ENCODE results near the gene NRG2.

Gene NRG2

GRCh38 chr5:139841549-139841948 is 201.6 kb downstream of the NRG2 start:
- Mint-ChIP-seq H3K36me3 (no peaks in the 10 kb centered on the region), H3K4me1 (peaks cover 8% of the 10 kb centered on the region), H3K9me3 (no peaks in the 10 kb centered on the region), H3K27ac (no peak overlapping the region), H3K4me3 (no peak overlapping the region)
- DNase-seq (ENCODE audit: low spot score in 2 of 2) (no peak), ATAC-seq (no peak)

- Mint-ChIP-seq H3K36me3 (no peaks in the 10 kb centered on the region), H3K4me1 (peaks cover 13% of the 10 kb centered on the region), H3K27ac (no peak overlapping the region), H3K4me3 (no peak overlapping the region), H3K9me3 (no peaks in the 10 kb centered on the region)
- ATAC-seq (no peak), DNase-seq (ENCODE audit: low spot score in 2 of 2) (no peak)
Observed at GRCh38 chr5:139839918-139840317, 203.2 kb downstream of the NRG2 start.

- Mint-ChIP-seq H3K36me3 (no peaks in the 10 kb centered on the region), H3K4me3 (no peak overlapping the region), H3K9me3 (no peaks in the 10 kb centered on the region), H3K27ac (no peak overlapping the region), H3K4me1 (peaks cover 8% of the 10 kb centered on the region)
- no peak for ATAC-seq
- DNase-seq (ENCODE audit: low spot score in 2 of 2) = no peak
Observed at GRCh38 chr5:139839232-139839815, 203.8 kb downstream of the NRG2 start.

GRCh38 chr5:139838381-139839197 is 204.5 kb downstream of the NRG2 start:
- no peaks in the 10 kb centered on the region for H3K36me3 Mint-ChIP-seq
- H3K4me1 Mint-ChIP-seq = peaks cover 7% of the 10 kb centered on the region
- peak; percentile 4 for ATAC-seq
- H3K9me3 Mint-ChIP-seq = no peaks in the 10 kb centered on the region
- no peak overlapping the region for H3K27ac Mint-ChIP-seq
- no peak for DNase-seq (ENCODE audit: low spot score in 2 of 2)
- no peak overlapping the region for H3K4me3 Mint-ChIP-seq

GRCh38 chr5:139837711-139838380 is 205.3 kb downstream of the NRG2 start:
- ATAC-seq (peak; percentile 11), DNase-seq (ENCODE audit: low spot score in 2 of 2) (no peak)
- H3K27ac Mint-ChIP-seq = no peak overlapping the region
- H3K36me3 Mint-ChIP-seq = no peaks in the 10 kb centered on the region
- H3K4me3 Mint-ChIP-seq = no peak overlapping the region
- H3K9me3 Mint-ChIP-seq = no peaks in the 10 kb centered on the region
- H3K4me1 Mint-ChIP-seq = peaks cover 7% of the 10 kb centered on the region

- no peak overlapping the region for H3K4me3 Mint-ChIP-seq
- H3K27ac Mint-ChIP-seq = no peak overlapping the region
- H3K4me1 Mint-ChIP-seq = peaks cover 7% of the 10 kb centered on the region
- no peaks in the 10 kb centered on the region for H3K36me3 Mint-ChIP-seq
- no peak for DNase-seq (ENCODE audit: low spot score in 2 of 2)
- no peaks in the 10 kb centered on the region for H3K9me3 Mint-ChIP-seq
- ATAC-seq = no peak
Observed at GRCh38 chr5:139836469-139837208, 206.5 kb downstream of the NRG2 start.

GRCh38 chr5:139835656-139836055 is 207.4 kb downstream of the NRG2 start:
- H3K4me1 Mint-ChIP-seq = peaks cover 7% of the 10 kb centered on the region
- DNase-seq (ENCODE audit: low spot score in 2 of 2) = no peak
- H3K36me3 Mint-ChIP-seq = no peaks in the 10 kb centered on the region
- no peak overlapping the region for H3K4me3 Mint-ChIP-seq
- no peak for ATAC-seq
- H3K9me3 Mint-ChIP-seq = no peaks in the 10 kb centered on the region
- H3K27ac Mint-ChIP-seq = no peak overlapping the region

- Mint-ChIP-seq H3K27ac (no peak overlapping the region), H3K4me1 (peaks cover 7% of the 10 kb centered on the region), H3K4me3 (no peak overlapping the region), H3K9me3 (no peaks in the 10 kb centered on the region), H3K36me3 (no peaks in the 10 kb centered on the region)
- ATAC-seq = no peak
- DNase-seq (ENCODE audit: low spot score in 2 of 2) = no peak
Observed at GRCh38 chr5:139833525-139833924, 209.6 kb downstream of the NRG2 start.

- Mint-ChIP-seq H3K36me3 (no peaks in the 10 kb centered on the region), H3K4me1 (peaks cover 6% of the 10 kb centered on the region), H3K9me3 (peaks cover 2% of the 10 kb centered on the region), H3K4me3 (no peak overlapping the region), H3K27ac (no peak overlapping the region)
- no peak for DNase-seq (ENCODE audit: low spot score in 2 of 2)
- ATAC-seq = no peak
Observed at GRCh38 chr5:139831624-139832023, 211.5 kb downstream of the NRG2 start.

GRCh38 chr5:139829471-139829870 is 213.6 kb downstream of the NRG2 start:
- Mint-ChIP-seq H3K36me3 (no peaks in the 10 kb centered on the region), H3K9me3 (peaks cover 2% of the 10 kb centered on the region), H3K4me1 (no peaks in the 10 kb centered on the region), H3K4me3 (no peak overlapping the region), H3K27ac (no peak overlapping the region)
- no peak for ATAC-seq
- DNase-seq (ENCODE audit: low spot score in 2 of 2) = no peak

GRCh38 chr5:139828207-139828895 is 214.7 kb downstream of the NRG2 start:
- ATAC-seq (no peak), DNase-seq (ENCODE audit: low spot score in 2 of 2) (no peak)
- no peaks in the 10 kb centered on the region for H3K4me1 Mint-ChIP-seq
- H3K9me3 Mint-ChIP-seq = peaks cover 2% of the 10 kb centered on the region
- H3K36me3 Mint-ChIP-seq = no peaks in the 10 kb centered on the region
- no peak overlapping the region for H3K4me3 Mint-ChIP-seq
- no peak overlapping the region for H3K27ac Mint-ChIP-seq

- H3K4me3 Mint-ChIP-seq = no peak overlapping the region
- H3K36me3 Mint-ChIP-seq = no peaks in the 10 kb centered on the region
- DNase-seq (ENCODE audit: low spot score in 2 of 2) (no peak), ATAC-seq (no peak)
- no peaks in the 10 kb centered on the region for H3K4me1 Mint-ChIP-seq
- H3K9me3 Mint-ChIP-seq = peaks cover 2% of the 10 kb centered on the region
- H3K27ac Mint-ChIP-seq = no peak overlapping the region
Observed at GRCh38 chr5:139825690-139826089, 217.4 kb downstream of the NRG2 start.

GRCh38 chr5:139823757-139824355 is 219.2 kb downstream of the NRG2 start:
- no peak overlapping the region for H3K27ac Mint-ChIP-seq
- ATAC-seq (no peak), DNase-seq (ENCODE audit: low spot score in 2 of 2) (no peak)
- H3K4me1 Mint-ChIP-seq = no peaks in the 10 kb centered on the region
- H3K4me3 Mint-ChIP-seq = no peak overlapping the region
- H3K9me3 Mint-ChIP-seq = peaks cover 3% of the 10 kb centered on the region
- no peaks in the 10 kb centered on the region for H3K36me3 Mint-ChIP-seq

GRCh38 chr5:139822553-139823425 is 220.3 kb downstream of the NRG2 start:
- H3K9me3 Mint-ChIP-seq = peaks cover 6% of the 10 kb centered on the region
- DNase-seq (ENCODE audit: low spot score in 2 of 2) (no peak), ATAC-seq (no peak)
- no peak overlapping the region for H3K27ac Mint-ChIP-seq
- H3K36me3 Mint-ChIP-seq = no peaks in the 10 kb centered on the region
- no peak overlapping the region for H3K4me3 Mint-ChIP-seq
- no peaks in the 10 kb centered on the region for H3K4me1 Mint-ChIP-seq
